CMK (cell line): ENCODE results near the gene HMGXB4.
A peak's percentile ranks its signal among the peaks of the same experiment; 100 is the strongest.

Experiments used
- DNase-seq: peaks from one replicate; pipeline ENCODE4 v3.0.0-alpha.2; 2010; ENCODE audit warnings: low read depth

The HMGXB4 gene

GRCh38 chr22:35257002-35257320 is 332 bp upstream of the HMGXB4 start:
- DNase-seq = no peak

- no peak for DNase-seq
These were observed 1.1 kb downstream of the HMGXB4 start for GRCh38 chr22:35258191-35258988.

- no peak for DNase-seq
These were observed 7.7 kb downstream of the HMGXB4 start for GRCh38 chr22:35264986-35265385.

- DNase-seq = no peak
These were observed 9.0 kb downstream of the HMGXB4 start for GRCh38 chr22:35266277-35266676.

GRCh38 chr22:35269630-35270029 is 12.3 kb downstream of the HMGXB4 start:
- DNase-seq = no peak

- no peak for DNase-seq
These were observed 17.0 kb downstream of the HMGXB4 start for GRCh38 chr22:35274154-35274871.

GRCh38 chr22:35275580-35275979 is 18.3 kb downstream of the HMGXB4 start:
- DNase-seq = no peak

- DNase-seq = no peak
These were observed 18.7 kb downstream of the HMGXB4 start for GRCh38 chr22:35276019-35276418.

- DNase-seq = no peak
These were observed 30.8 kb downstream of the HMGXB4 start for GRCh38 chr22:35288116-35288515.

- DNase-seq = no peak
These were observed 35.5 kb downstream of the HMGXB4 start for GRCh38 chr22:35292786-35293185.

GRCh38 chr22:35296051-35296450 is 38.8 kb downstream of the HMGXB4 start:
- no peak for DNase-seq

GRCh38 chr22:35299217-35299672 is 42.0 kb downstream of the HMGXB4 start:
- peak; percentile 18 for DNase-seq

GRCh38 chr22:35299673-35300499 is 42.6 kb downstream of the HMGXB4 start, which contains the start of gene TOM1:
TSS of gene TOM1 (plus strand) at chr22:35299894. CDS start at chr22:35299929, 35 bp downstream.
- peak; percentile 97 for DNase-seq

- no peak for DNase-seq
These were observed 44.1 kb downstream of the HMGXB4 start for GRCh38 chr22:35301372-35301874.

- no peak for DNase-seq
These were observed 45.8 kb downstream of the HMGXB4 start for GRCh38 chr22:35303029-35303624.

- no peak for DNase-seq
These were observed 48.3 kb downstream of the HMGXB4 start for GRCh38 chr22:35305525-35306070.

- DNase-seq = no peak
These were observed 49.2 kb downstream of the HMGXB4 start for GRCh38 chr22:35306350-35306967.

GRCh38 chr22:35307372-35307771 is 50.1 kb downstream of the HMGXB4 start:
- no peak for DNase-seq

GRCh38 chr22:35307892-35308291 is 50.6 kb downstream of the HMGXB4 start:
- no peak for DNase-seq

GRCh38 chr22:35308480-35309021 is 51.3 kb downstream of the HMGXB4 start:
- no peak for DNase-seq
